A673 (cell line): Measurements from ENCODE around the gene TNFAIP8. TPM values are rescaled to one million over a fixed set of nuclear protein-coding genes. Genes with fewer than 3 reads are reported as not detected.

Experiments used
- BruUV-seq: library from RNA; stranded (reverse); fragments of 400-500 nt; replicated peaks from 2 replicates; lab custom pipeline; 2021; lab: Mats Ljungman, UMichigan
- CTCF ChIA-PET: fragments of 300-600 bp; sonication (Branson Sonifier 250); formaldehyde crosslinking; loops from one replicate; lab custom pipeline; 2022; ENCODE audit warnings: antibody characterized with exemption; lab: Charles Lee
- POLR2A ChIA-PET: fragments of 300-600 bp; sonication (Branson Sonifier 250); formaldehyde crosslinking; loops from one replicate; lab custom pipeline; 2022; ENCODE audit warnings: antibody characterized with exemption; ENCODE audit not compliant: low non-redundant PET; lab: Charles Lee
- DNase-seq: peaks from one replicate; pipeline ENCODE4 v3.0.0-alpha.2; 2015; ENCODE audit warnings: low spot score
- H3K27ac ChIP-seq: fragments of 200-600 bp; sonication (generic); 2 replicates; pipeline ENCODE4 v1.5.1; 2016; ENCODE audit warnings: mixed run types, low read depth, mild to moderate bottlenecking, mixed read lengths, antibody characterized with exemption, low read length; ENCODE audit not compliant: poor library complexity, severe bottlenecking
- H3K27me3 ChIP-seq: fragments of 200-600 bp; sonication (generic); replicated peaks from 2 replicates; pipeline ENCODE4 v1.6.1; 2017; ENCODE audit warnings: mixed run types, low read depth, mild to moderate bottlenecking, mixed read lengths, antibody characterized with exemption, low read length; ENCODE audit not compliant: insufficient read depth, poor library complexity
- H3K36me3 ChIP-seq: fragments of 200-600 bp; sonication (generic); 2 replicates; pipeline ENCODE4 v1.6.1; 2016; ENCODE audit warnings: mixed run types, mild to moderate bottlenecking, mixed read lengths, antibody characterized with exemption, low read length; ENCODE audit not compliant: insufficient read depth, poor library complexity, severe bottlenecking
- H3K4me1 ChIP-seq: fragments of 200-600 bp; sonication (generic); 2 replicates; pipeline ENCODE4 v1.6.1; 2017; ENCODE audit warnings: mixed run types, mild to moderate bottlenecking, mixed read lengths, antibody characterized with exemption, low read length; ENCODE audit not compliant: insufficient read depth, poor library complexity, severe bottlenecking
- H3K4me3 ChIP-seq: fragments of 200-600 bp; sonication (generic); 2 replicates; pipeline ENCODE4 v1.5.1; 2016; ENCODE audit warnings: low read depth, mixed run types, mild to moderate bottlenecking, mixed read lengths, low read length; ENCODE audit not compliant: poor library complexity, severe bottlenecking
- H3K9me3 ChIP-seq: fragments of 200-600 bp; sonication (generic); 2 replicates; pipeline ENCODE4 v1.6.1; 2016; ENCODE audit warnings: mixed run types, low read depth, mild to moderate bottlenecking, mixed read lengths, antibody characterized with exemption, low read length; ENCODE audit not compliant: poor library complexity, severe bottlenecking
- EZH2 ChIP-seq: fragments of 200-600 bp; sonication (generic); IDR thresholded peaks from 2 replicates; pipeline ENCODE4 v1.6.1; 2017; ENCODE audit warnings: borderline replicate concordance, low read depth, mild to moderate bottlenecking, mixed read lengths, antibody characterized with exemption, low read length; ENCODE audit not compliant: poor library complexity, severe bottlenecking
- intact Hi-C: fragments of 100-400 bp; cut with micrococcal nuclease; formaldehyde crosslinking; loops from one replicate; pipeline ENCODE4 v1.10.0; 2022; ENCODE audit not compliant: unreplicated experiment
- total RNA-seq: library from RNA; stranded (reverse); gene quantifications from 2 replicates; pipeline ENCODE4 v1.2.3, GENCODE V29; 2021
- TF ChIP-seq, protein P1 (sequence below): fragments of 300-800, 200-600 bp; sonication (generic); conservative IDR thresholded peaks from 2 replicates; pipeline ENCODE4 v1.5.1; 2017; ENCODE audit warnings: low read depth, mild to moderate bottlenecking, antibody characterized with exemption, low read length, moderate library complexity, mixed read lengths

The TNFAIP8 gene
- total RNA-seq, 1 experiment from 2014 or later: 6.8 TPM

DNA sequence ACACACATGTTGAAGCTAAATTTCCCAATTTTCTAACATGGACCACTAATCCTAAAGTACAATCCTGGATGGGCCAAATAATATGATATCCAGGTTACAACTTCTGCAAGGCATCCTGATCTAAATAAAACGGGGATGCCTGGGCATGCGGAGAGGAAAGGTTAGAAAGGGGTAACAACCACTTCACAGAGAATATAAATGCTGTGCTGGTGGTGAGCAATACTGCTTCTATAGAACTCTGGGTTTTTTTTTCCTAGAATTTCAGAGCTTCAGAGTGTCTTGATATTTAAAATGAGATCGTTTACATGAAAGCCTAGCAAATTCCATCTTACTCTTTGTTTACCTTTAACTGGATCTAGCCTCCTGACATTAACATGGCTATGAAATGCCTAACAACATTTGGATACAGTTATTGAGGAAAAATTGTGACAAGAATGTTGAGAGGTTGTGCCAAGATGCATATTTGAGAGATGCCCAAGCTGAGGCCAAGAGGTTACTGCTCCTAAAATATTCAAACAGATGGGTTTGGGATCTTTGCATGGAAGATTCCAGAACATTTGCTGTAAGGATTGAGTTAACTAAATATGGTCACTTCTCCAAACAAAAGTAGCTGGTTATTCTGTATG lies 22.4 kb downstream of the TNFAIP8 start:
- no peak for TF ChIP-seq EZH2
- TF ChIP-seq, protein P1, sequence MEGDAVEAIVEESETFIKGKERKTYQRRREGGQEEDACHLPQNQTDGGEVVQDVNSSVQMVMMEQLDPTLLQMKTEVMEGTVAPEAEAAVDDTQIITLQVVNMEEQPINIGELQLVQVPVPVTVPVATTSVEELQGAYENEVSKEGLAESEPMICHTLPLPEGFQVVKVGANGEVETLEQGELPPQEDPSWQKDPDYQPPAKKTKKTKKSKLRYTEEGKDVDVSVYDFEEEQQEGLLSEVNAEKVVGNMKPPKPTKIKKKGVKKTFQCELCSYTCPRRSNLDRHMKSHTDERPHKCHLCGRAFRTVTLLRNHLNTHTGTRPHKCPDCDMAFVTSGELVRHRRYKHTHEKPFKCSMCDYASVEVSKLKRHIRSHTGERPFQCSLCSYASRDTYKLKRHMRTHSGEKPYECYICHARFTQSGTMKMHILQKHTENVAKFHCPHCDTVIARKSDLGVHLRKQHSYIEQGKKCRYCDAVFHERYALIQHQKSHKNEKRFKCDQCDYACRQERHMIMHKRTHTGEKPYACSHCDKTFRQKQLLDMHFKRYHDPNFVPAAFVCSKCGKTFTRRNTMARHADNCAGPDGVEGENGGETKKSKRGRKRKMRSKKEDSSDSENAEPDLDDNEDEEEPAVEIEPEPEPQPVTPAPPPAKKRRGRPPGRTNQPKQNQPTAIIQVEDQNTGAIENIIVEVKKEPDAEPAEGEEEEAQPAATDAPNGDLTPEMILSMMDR: no peak
- Histone ChIP-seq H3K4me3 (no peak overlapping the region), H3K36me3 (no peaks in the 10 kb centered on the region), H3K9me3 (no peaks in the 10 kb centered on the region), H3K4me1 (peaks cover 7% of the 10 kb centered on the region), H3K27me3 (no peaks in the 10 kb centered on the region), H3K27ac (no peak overlapping the region)
- DNase-seq: no peak
- no TSS peak for BruUV-seq
- POLR2A ChIA-PET: interaction anchor here (0.5 kb wide), 1 partner anchor 376 kb away, joined by 5 read pairs; no protein-coding TSS in a partner anchor
- CTCF ChIA-PET: no interaction called here
- intact Hi-C loops: no loop called here

DNA sequence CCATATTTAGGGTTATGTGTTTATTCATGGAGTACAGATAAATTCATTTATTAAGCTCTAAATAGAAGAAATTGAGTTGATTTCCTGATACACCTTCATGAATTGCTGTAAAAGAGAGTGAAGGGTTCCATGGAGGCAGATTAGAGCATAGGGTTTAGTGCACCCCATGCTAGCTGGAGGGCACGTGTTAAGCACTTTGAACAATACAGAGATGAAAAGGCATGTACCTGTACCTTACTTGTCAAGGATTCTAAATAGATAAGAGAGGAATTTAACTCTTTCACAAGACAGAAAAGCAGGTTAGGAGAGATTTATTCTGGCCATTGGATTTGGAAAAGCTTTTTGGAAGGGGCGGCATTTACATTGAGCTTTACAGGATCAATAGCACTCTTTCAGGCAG lies 23.3 kb downstream of the TNFAIP8 start:
- Histone ChIP-seq H3K4me3 (no peak overlapping the region), H3K27ac (no peak overlapping the region), H3K27me3 (no peaks in the 10 kb centered on the region), H3K4me1 (peaks cover 7% of the 10 kb centered on the region), H3K9me3 (no peaks in the 10 kb centered on the region), H3K36me3 (no peaks in the 10 kb centered on the region)
- ChIA-PET POLR2A (interaction anchor here (0.6 kb wide), 1 partner anchor 11 kb away, joined by 3 read pairs; no protein-coding TSS in a partner anchor), CTCF (no interaction called here)
- intact Hi-C loops: no loop called here
- no TSS peak for BruUV-seq
- TF ChIP-seq EZH2: no peak
- TF ChIP-seq, protein P1: no peak
- no peak for DNase-seq

DNA sequence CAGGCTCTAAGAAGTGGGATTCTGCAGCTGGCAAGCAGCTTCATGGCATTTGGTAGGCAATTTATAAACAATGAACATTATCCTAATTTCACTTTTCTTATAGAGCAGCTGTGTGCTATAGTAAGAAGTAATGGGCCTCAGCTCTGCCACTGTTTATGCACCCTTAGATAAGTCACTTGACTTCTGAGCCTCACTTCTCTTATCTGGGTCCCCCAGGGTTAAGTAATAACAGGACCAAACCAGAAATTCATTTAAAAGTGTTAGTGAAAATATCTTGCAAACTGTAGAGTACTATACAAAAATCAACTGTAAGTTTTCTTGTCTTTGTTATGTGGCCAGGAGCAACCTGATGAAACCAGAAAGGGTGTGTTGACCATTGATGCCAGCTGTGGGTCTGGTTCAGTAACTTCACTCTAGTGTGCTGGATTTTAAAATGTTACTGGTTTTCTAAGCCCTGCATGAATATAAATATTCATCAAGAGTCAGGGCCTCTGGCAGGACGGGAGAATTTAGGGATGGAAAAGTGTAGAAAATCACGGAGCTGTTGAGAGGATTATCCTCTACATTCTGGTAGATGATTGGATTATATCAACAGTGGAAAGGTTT lies 24.2 kb downstream of the TNFAIP8 start:
- ChIA-PET CTCF (no interaction called here), POLR2A (no interaction called here)
- Histone ChIP-seq H3K4me3 (no peak overlapping the region), H3K27me3 (no peaks in the 10 kb centered on the region), H3K36me3 (no peaks in the 10 kb centered on the region), H3K27ac (no peak overlapping the region), H3K4me1 (peaks cover 7% of the 10 kb centered on the region), H3K9me3 (no peaks in the 10 kb centered on the region)
- intact Hi-C loops: no loop called here
- TF ChIP-seq EZH2: no peak
- TF ChIP-seq, protein P1: no peak
- no peak for DNase-seq
- BruUV-seq: no TSS peak
